Esophagus muscularis mucosa (tissue), 4 donors: Measurements from ENCODE around the gene SPNS3. TPM values are rescaled to one million over a fixed set of nuclear protein-coding genes. Genes with fewer than 3 reads are reported as not detected.

Experiments
- DNase-seq: peaks from one replicate; pipeline ENCODE4 v3.0.0-alpha.2; 2017; ENCODE audit errors: extremely low spot score
- H3K27ac ChIP-seq, 4 donors: fragments of 200-600 bp; sonication (generic); replicated peaks in 1 of 4; 1 replicate in 3 of 4; 2 replicates in 1 of 4; pipeline ENCODE4 v1.5.1; 2016 to 2019; ENCODE audit warnings: mild to moderate bottlenecking in 1 of 4
- H3K27me3 ChIP-seq, 4 donors: fragments of 200-600 bp; sonication (generic); one replicate each; pipeline versions ENCODE4 v1.5.1 to v1.6.0; 2016 to 2019
- H3K36me3 ChIP-seq, 4 donors: fragments of 200-600 bp; sonication (generic); one replicate each; pipeline ENCODE4 v1.5.1; 2016 to 2019
- H3K4me1 ChIP-seq, 4 donors: fragments of 200-600 bp; sonication (generic); one replicate each; pipeline ENCODE4 v1.5.1; 2016 to 2019
- H3K4me3 ChIP-seq, 4 donors: fragments of 200-600 bp; sonication (generic); 1 replicate in 2 of 4; 2 replicates in 2 of 4; pipeline ENCODE4 v1.5.1; 2016 to 2019; ENCODE audit warnings: mild to moderate bottlenecking in 4 of 4, moderate library complexity in 1 of 4
- H3K9me3 ChIP-seq, 4 donors: fragments of 200-600 bp; sonication (generic); 1 replicate in 3 of 4; 2 replicates in 1 of 4; pipeline ENCODE4 v1.5.1; 2016 to 2019
- EP300 ChIP-seq: sonication (generic); formaldehyde crosslinking; IDR thresholded peaks from one replicate; pipeline ENCODE4 v1.6.1; 2017; ENCODE audit warnings: antibody characterized with exemption
- POLR2A ChIP-seq: fragments of 450-650 bp; IDR thresholded peaks from one replicate; pipeline ENCODE4 v1.6.1; 2017; ENCODE audit warnings: antibody characterized with exemption, moderate library complexity, mild to moderate bottlenecking, low read depth
- POLR2AphosphoS5 ChIP-seq, 2 donors: sonication (generic); formaldehyde crosslinking; IDR thresholded peaks; one replicate each; pipeline ENCODE4 v1.6.1; 2017; ENCODE audit warnings: antibody characterized with exemption in 2 of 2
- WGBS: methylation state at CpG from one replicate; pipeline ENCODE4 v1.1.5; 2018; 5-methylcytosine and 5-hydroxymethylcytosine counted together
- intact Hi-C: fragments of 100-400 bp; cut with DNase I; formaldehyde crosslinking; loops from one replicate; pipeline ENCODE4 v1.15.1; 2023
- total RNA-seq, 4 donors: library from RNA; depleted of rRNA; stranded (reverse); fragments of >200 nt; gene quantifications; one replicate each; pipeline versions ENCODE4 v1.1.0 to v1.2.1, GENCODE V29; 2016
- TF ChIP-seq, protein P1 (sequence below), 3 experiments: fragments of 200-600 bp in 2 of 3; fragments of 450-650 bp in 1 of 3; sonication (generic) in 2 of 3; IDR thresholded peaks; one replicate each; pipeline ENCODE4 v1.5.1; 2017 to 2019; ENCODE audit warnings: antibody characterized with exemption in 3 of 3, mild to moderate bottlenecking in 2 of 3, moderate library complexity in 1 of 3

SPNS3 gene
- total RNA-seq, 4 donors from 2014 or later, result 0.17 TPM; not detected in 3

DNA sequence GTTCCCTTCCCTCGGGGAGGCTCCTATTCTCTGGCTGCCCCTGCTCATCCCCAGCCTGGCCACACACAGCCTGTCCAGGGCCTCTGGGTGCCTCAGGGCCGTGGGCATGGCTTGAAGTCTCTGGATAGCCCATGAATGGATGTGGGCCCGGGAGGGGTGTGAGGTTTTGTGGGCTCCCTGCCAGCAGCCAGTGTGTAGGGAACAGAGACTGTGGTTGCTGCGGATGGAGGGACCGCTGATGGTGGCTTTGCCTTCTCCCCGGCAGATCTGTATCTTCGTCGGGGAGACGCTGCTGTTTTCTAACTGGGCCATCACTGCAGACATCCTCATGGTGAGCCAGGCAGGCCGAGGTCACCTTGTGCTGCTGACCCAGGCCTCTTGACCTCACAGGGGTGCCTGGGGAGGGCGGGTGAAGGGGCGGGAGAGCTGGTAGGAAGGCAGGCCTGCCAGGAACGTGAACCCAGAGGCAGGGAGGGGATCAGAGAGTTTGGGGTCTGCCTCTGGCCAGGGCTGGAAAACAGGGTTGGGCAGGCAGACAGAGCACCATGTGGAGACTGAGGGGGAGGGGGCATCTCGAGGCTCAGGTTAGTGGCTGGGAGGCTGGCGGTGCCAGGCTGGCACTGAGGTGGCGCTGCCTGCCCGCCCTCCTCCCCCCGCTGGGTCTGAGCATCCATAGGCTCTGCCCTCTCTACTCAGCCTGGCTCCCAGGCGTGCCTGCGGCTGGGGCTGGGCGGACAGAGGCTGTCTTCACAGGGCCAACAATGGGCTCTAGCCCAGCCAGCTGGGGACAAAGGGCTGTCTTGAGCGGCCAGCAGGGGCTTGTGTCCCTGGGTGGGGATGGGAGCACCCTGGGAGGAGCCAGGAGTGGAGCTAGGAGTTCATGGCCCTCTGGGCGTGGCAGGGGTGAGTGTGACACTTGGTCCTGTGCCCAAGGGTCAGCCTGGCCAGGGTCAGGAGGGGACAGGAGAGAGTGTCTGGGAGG, 100.1 kb downstream of the SPNS3 start:
- H3K4me1 ChIP-seq, result peaks cover 72 to 92% (median 87%) of the 10 kb centered on the region in 4 donors
- peaks cover 0 to 19% (median 9%) of the 10 kb centered on the region in 4 donors for H3K36me3 ChIP-seq
- H3K9me3 ChIP-seq, result no peaks in the 10 kb centered on the region
- TF ChIP-seq POLR2AphosphoS5 (IDR thresholded peaks at IDR 0.05), result peak in 1 of 2 donors; percentile 15
- TF ChIP-seq, protein P1, sequence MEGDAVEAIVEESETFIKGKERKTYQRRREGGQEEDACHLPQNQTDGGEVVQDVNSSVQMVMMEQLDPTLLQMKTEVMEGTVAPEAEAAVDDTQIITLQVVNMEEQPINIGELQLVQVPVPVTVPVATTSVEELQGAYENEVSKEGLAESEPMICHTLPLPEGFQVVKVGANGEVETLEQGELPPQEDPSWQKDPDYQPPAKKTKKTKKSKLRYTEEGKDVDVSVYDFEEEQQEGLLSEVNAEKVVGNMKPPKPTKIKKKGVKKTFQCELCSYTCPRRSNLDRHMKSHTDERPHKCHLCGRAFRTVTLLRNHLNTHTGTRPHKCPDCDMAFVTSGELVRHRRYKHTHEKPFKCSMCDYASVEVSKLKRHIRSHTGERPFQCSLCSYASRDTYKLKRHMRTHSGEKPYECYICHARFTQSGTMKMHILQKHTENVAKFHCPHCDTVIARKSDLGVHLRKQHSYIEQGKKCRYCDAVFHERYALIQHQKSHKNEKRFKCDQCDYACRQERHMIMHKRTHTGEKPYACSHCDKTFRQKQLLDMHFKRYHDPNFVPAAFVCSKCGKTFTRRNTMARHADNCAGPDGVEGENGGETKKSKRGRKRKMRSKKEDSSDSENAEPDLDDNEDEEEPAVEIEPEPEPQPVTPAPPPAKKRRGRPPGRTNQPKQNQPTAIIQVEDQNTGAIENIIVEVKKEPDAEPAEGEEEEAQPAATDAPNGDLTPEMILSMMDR (IDR thresholded peaks at IDR 0.05), result peak in 1 of 3 experiments; percentile 5
- TF ChIP-seq EP300, result no peak
- no peak for TF ChIP-seq POLR2A
- peak overlapping the region; percentile 38 to 74 (median 68) for H3K27ac ChIP-seq
- no peak for DNase-seq
- WGBS, result 52% methylated on average over 8 of the region's 23 CpGs
- H3K27me3 ChIP-seq, result peaks cover 0 to 22% (median 0%) of the 10 kb centered on the region in 4 donors
- intact Hi-C loops, result no loop called here
- peak overlapping the region in 1 of 4 donors; percentile 23 for H3K4me3 ChIP-seq

DNA sequence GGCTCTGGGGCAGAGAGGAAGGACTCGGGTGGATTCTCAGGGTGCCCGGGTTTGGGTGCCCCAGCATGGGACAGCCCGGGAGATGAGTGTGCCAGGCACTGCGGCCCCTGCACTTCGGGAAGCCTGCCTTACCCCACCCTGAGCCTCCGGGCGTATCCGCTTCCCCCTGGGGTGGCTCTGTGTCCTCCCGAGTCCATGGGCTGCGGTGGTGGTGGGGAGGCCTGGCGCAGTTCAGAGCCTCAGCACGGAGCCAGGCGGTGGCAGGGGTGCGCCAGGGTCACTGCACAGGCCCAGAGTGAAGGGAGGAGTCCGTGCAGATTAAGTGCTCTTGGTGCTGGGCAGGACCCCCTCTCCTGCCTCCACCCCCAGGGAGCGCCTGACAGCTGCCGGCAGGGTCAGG, 100.8 kb downstream of the SPNS3 start:
- Histone ChIP-seq H3K4me3 (peak overlapping the region in 1 of 4 donors; percentile 23), H3K9me3 (no peaks in the 10 kb centered on the region), H3K4me1 (peaks cover 76 to 94% (median 89%) of the 10 kb centered on the region in 4 donors), H3K36me3 (peaks cover 3 to 26% (median 16%) of the 10 kb centered on the region in 4 donors), H3K27ac (peak overlapping the region; percentile 38 to 74 (median 68)), H3K27me3 (peaks cover 0 to 22% (median 0%) of the 10 kb centered on the region in 4 donors)
- no peak for TF ChIP-seq POLR2A
- TF ChIP-seq POLR2AphosphoS5 (IDR thresholded peaks at IDR 0.05), result no peak
- TF ChIP-seq, protein P1 (IDR thresholded peaks at IDR 0.05), result no peak
- no peak for TF ChIP-seq EP300
- no peak for DNase-seq
- WGBS, result 38% methylated on average over 5 of the region's 17 CpGs
- intact Hi-C loops, result no loop called here

DNA sequence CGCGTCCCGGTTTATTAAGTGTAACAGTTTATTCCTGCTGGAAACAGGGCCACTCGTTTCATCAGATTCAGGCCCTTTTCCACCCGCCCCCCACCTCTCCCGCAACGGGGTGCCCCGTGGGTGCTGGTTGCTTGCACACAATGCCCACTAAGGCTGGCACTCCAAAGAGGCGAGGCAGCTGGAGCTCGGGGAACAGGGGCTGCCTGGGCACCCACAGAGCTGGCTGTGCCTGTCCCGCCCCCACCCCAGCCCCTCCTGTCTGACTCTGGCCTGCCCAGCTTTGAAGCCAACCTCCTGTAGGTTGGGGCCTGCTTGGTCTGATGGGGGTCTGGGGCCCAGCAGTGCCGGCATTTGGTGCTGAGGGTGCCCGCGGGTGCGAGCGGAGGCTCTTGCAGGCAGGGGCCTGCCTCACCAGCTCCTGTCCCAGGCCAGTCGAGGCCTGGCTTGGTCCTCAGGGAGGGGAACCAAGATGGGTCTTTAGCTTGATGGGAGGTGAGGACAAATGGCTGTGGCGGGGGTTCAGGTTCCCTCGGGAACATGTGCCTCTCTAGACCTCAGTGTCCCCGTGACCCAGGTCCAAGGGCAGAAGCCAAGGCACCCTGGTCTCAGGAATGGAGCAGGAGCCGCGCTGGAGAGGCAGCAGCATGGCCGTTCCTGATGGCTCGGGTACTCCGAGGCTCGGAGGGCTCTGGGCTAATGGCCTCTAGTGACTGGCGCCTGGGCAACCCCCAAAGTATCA, 101.4 kb downstream of the SPNS3 start:
- TF ChIP-seq POLR2A (no peak), POLR2AphosphoS5 (IDR thresholded peaks at IDR 0.05) (no peak), EP300 (no peak)
- TF ChIP-seq, protein P1 (IDR thresholded peaks at IDR 0.05), result no peak
- Histone ChIP-seq H3K36me3 (peaks cover 9 to 32% (median 22%) of the 10 kb centered on the region in 4 donors), H3K4me3 (peak overlapping the region in 1 of 4 donors; percentile 23), H3K4me1 (peaks cover 74 to 96% (median 89%) of the 10 kb centered on the region in 4 donors), H3K27ac (peak overlapping the region; percentile 38 to 74 (median 68)), H3K27me3 (peaks cover 0 to 22% (median 0%) of the 10 kb centered on the region in 4 donors), H3K9me3 (no peaks in the 10 kb centered on the region)
- 64% methylated on average over 5 of the region's 27 CpGs for WGBS
- intact Hi-C loops, result no loop called here
- DNase-seq, result no peak

GRCh38 chr17:4535667-4536258, 102.0 kb downstream of the SPNS3 start:
- Histone ChIP-seq H3K4me3 (peak overlapping the region in 3 of 4 donors; percentile 9 to 29 (median 15)), H3K27ac (peak overlapping the region; percentile 52 to 76 (median 70)), H3K36me3 (peaks cover 10 to 39% (median 29%) of the 10 kb centered on the region in 4 donors), H3K27me3 (peaks cover 0 to 22% (median 0%) of the 10 kb centered on the region in 4 donors), H3K9me3 (no peaks in the 10 kb centered on the region), H3K4me1 (peaks cover 75 to 96% (median 87%) of the 10 kb centered on the region in 4 donors)
- TF ChIP-seq POLR2A (no peak), EP300 (no peak), POLR2AphosphoS5 (IDR thresholded peaks at IDR 0.05) (no peak)
- intact Hi-C loops, result no loop called here
- no peak for DNase-seq
- 72% methylated on average over 4 of the region's 19 CpGs for WGBS
